NCI-H510A treated with DMSO at 0.1 percent for 48 hours (cell line): ENCODE measurements around the gene HEG1.
A peak's percentile ranks its signal among the peaks of the same experiment; 100 is the strongest.

ENCODE experiments used
- DNase-seq: peaks from one replicate; lab custom pipeline; 2025; lab: John Stamatoyannopoulos, UW

HEG1 gene

DNA sequence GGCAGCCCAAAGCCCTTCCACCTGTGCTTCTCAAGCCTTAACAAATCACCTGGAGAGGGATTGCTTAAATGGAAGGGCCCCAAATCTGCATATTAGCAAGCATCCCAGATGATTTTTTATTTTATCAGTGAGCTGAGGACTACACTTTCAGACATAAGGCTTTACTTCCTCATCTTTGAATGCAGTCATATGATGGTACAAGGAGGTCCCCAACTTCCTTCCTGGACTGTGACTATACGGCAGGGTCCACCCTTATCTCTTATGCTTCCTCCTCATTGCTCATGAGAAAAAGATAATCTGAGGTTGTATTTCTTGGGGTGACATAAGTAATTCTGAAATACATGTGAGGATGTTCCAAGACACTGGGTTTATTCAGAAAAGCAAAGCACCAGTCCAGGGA lies 13.7 kb upstream of the HEG1 start:
- no peak for DNase-seq

DNA sequence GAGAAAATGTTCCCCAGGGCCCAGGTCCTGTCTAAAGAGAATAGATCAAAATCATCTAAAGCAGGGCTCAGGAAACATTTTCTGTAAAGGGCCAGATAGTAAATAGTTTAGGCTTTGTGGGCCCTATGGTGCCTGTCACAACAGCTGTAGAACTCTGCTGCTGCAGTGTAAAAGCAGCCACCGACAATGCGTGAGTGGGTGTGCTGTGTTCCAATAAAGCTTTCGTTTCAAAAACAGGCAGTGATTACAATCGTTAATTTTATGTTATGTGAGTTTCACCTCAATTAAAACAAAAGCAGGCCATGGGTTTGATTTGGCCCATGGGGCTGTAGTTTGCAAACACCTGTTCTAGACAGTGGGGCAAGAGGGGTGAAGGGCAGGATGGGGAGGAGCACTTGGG lies 12.5 kb upstream of the HEG1 start:
- no peak for DNase-seq

DNA sequence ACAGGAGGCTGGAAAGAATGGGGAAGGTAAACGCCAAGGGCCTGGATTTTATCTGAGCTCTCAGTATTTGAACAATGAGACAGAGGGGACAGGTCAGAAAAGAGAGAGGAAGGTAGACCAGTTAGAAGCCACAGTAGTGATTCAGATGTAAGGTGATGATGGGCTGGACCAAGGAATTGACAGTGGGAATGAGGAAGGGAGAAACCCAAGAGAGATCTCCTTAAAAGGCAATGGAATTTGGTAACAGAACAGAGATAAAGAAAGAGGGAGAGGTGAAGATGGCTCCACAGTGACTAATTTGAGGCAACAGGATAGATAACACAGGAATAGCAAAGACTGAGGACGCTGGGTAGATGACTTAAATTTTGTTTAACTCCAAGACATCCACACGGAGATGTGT lies 11.4 kb upstream of the HEG1 start:
- no peak for DNase-seq

DNA sequence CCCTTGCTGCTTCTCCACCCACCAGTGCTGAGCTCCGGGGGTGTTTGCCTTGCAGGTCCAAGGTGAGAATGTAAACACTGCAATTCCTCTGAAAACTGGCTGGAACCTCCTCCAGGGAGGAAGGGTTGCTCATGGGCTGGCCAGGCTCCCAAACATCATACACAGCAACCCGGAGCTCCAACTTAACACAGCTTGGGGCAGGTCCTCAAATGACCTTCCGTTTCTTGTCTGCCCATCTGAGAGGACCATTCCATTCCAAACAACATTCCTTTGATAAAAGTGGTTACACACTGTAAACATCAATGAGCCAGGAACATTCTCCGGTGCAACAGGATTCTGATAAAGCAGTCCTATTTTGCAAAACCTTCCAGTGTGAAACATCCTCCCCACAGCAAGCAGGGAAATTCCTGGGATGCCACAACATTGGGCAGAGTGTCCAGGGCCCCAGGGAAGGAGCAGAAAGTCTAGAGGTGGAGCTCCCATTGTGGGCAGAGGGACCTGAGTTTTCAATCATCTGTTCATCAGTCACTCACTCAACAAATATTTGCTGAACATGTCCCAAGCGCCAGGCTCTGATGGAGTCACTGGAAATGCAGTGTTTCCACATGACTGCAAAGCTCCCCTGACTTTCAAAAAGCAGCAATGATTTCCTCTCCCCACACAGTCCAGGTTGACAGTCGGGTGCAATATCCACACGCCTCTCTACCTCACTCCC lies 7.3 kb upstream of the HEG1 start:
- DNase-seq: no peak

DNA sequence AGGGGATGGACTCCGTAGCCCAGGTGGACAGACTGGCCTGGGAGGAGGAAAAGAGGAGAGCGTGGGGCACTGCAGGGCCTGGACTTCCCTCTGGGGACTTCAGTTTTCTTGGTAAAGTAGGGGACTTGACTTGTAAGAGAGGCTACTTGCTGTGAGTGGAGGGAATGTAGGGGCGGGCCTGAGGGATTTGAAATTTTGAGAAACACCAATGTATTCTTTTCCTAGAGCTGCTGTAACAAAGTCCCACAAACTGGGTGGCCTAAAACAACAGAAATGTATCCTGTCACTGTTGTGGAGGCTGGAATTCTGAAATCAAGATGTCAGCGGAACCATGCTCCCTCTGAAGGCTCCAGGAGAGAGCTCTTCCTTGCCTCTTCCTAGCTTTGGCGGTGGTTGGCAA lies 5.8 kb upstream of the HEG1 start:
- DNase-seq: no peak

DNA sequence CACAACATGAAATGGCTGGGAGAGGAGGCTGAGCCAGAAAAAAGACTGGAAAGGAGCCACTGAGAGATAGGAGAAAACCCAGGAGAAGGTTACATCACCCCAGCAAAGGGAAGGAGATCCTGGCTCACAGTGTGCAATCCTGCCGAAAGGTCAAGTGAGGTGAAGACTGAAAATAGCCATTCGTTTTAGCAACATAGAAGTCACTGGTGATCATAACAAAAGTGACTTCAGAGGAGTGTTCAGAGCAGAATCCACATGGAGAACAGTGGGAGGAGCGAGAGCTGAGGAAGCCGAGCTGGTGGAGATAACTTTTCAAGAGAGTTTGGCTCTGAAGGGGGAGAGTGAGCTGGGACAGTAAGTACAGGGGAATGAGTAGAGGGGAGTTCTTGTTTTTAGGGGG lies 5.4 kb upstream of the HEG1 start:
- DNase-seq: no peak

DNA sequence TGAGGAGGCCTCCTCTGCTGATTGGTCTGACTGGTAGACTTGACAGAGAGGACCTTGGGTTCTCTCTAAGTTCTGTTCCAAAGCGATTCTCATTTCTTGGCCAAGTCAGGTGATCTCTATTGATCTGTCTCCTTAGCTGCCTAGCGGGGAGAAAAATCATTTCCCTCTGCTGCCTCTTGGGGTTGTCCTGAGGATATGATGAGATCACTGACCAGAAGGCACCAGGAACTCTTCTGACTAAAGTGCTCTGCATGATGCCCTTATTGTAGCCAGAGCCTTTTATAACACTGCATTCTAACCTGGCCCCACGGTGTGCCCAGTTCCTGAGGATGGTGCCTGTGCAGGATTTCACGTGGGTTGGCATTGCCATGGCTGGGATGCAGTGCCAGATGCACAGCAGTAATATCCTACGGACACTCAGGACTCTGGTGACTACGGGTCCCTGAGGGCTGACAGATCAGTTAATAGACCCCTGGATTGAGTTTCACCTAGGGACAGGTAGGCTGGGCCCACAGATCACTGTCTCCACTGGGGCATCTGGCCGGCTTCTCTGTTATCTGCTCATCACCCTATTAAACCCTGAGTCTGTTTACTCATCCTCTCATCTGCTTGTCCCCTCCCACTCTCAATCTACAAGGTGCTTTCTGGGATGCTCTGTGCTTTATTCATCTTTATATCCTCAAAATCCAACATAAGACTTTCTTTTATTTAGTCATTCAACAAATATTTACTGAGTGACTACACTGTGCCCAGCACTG lies 3.9 kb upstream of the HEG1 start:
- DNase-seq: no peak

DNA sequence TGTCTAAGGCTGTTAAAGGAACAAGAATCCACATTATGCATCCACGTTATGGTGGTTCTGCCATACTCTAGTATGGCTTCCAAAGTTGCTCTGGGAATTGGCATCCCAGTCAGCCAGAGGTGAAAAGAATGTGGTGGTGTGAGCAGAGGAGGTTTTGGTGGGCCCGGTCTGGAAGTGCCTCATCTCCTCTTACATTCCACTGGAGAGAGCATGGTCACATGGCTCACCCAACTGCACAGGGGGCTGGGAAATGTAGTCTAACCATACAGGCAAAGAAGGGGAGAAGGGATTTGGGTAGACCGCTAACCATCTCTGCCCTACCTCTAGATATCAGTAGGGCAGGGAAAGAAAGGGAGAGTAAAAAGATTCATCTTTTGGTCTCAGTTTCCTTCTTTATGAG lies 3.2 kb upstream of the HEG1 start:
- DNase-seq: no peak

DNA sequence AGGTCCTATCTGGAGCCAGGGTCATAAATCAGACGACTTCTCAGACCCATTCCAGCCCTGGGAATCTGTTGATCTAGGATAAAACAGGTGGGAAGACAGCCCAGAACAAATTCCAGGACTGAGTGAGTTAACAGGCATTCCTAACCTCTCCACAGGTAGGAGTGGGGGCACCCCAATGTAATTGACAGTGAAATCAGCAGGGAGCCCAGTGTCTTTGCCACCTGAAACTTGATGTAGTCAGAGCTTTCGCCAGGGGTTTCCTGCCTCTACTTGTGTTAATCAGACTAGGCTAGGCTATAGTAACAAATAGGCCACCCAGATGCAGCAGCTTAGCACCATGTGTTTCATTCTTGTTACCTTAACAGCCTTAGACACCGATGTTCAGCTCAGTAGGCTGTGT lies 2.7 kb upstream of the HEG1 start:
- no peak for DNase-seq

DNA sequence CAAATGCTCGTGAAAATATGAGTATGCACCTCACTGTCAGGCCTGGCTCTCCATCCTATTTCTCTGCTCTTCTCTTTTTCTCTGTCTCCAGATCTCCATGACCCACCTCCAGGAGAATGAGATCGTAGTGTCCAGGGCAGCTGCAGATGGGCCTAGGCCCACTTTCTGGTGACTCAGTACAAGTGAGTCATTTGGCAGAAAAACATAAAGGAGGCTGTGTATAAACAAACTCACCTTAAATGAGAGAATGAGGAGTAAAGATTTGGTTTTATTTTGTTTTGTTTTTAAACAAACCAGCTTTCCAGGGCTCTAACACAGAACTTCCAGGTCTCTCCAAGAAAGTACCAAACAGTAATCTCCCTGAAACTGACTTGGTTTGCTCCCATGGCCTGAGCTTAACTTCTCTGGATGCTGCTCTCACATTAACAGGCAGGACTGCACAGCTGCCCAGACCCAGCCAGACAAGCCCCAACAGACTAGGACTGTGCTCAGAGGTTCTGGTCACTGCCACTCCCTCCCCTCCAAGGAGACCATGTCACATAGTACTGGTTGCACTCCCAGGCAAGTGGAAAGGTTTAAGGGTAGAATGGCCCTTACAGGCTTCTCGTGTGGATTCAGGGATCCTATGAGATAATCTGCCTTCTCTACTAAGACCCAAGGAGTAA lies 1.5 kb upstream of the HEG1 start:
- no peak for DNase-seq

DNA sequence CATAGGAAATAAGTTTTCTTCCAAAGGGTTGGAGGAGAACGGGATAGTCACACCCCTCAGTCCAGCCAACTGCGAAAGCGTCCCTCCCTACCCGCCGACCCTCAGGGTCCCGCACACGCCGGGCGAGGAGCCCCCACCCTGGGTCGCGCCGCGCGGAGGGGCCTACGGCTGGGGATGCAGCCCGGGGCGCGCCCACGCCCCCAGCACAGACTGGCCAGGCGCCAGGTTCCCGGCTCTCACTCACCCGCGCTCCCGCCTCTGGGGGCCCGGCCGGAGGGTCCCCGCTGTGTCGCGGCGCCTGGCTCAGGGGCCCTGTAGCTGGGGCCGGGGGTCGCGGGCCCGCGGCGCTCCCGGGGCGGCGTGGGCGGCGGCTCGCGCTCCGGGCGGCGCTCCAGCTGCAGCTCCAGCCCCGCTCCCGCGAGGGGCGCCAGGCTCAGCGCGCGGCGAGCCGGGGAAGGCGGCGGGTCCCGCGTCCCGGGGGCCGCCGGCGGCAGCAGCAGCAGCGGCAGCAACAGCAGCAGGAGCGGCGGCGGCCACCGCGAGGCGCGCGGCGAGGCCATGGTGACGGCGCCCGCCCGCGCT lies 375 bp downstream of the HEG1 start:
- DNase-seq: no peak

DNA sequence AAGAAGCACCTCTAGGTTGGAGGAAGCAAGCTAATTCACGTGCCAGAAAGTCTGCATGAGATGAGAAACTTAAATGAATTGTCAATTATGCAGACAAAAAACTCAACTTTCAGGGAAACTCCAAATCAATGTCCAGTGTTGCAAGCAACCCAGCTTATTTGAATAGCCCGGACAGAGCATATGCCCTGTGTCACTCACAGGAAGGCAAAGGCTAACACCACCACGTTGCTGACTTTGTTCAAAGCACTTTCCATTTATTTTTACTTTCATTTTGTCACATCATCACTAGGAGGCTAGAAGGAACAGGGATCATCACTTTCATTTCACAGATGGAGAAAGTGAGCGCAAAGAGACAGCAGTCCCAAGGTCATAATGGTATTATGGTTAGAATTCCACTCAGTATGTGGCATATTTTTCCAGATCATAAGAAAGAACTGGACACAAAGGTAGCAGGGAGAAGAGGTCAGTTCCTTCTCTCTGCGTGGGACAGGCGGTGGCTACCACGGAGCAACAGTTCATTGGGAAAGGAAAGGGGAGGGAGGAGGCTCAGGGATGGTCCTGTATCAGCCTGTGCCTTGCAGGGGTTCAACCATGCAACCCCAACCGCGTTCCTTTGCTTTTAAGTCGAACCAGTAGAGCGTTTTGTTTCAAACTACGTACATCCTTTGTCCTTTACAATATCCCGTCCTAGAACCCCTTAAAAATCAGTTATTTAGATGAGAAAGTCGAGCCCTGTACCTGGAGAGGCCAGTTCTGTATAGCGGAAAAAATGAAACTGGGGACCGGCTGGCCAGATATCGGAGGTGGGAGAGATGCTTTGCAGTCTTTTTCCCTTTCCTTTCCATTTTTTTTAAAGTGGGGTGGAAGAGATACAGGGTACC lies 1.1 kb downstream of the HEG1 start:
- DNase-seq: peak; percentile 8

DNA sequence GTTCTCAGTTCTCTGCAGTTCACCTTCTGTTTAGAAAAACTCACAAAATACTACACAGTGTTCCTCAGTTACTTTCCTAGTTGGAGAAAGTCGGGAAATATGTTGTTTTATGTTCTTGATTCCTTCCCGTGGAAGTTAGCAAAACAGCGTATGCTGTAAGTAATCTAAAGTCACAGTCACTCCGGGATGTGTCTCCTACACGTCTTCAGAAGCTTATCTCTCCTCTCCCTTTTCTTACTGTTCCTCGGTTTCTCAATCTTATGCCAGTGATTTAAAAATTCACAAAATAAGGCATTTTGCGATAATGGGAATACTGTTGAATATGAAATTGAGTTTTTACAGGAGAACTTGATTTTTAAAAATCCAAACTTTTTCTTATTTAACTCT lies 1.7 kb downstream of the HEG1 start:
- no peak for DNase-seq

DNA sequence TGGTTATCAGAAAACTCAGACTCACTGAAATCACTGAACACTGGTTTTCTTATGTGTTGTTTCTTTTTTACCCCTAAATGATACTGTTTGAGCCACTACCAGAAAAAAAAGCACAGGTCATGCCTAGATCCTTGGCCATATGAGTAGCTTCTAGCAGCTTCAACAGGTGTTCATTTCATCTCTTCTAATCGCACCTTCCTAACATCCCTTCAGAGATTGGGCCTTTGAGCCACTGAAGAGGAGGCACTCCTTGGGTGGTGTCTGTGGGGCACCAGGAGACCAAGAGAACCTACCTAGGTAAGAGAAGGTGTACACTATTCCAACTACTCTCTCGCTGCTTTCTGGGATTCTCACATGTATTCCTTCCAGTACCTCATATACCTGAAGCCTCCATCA lies 2.5 kb downstream of the HEG1 start:
- no peak for DNase-seq

DNA sequence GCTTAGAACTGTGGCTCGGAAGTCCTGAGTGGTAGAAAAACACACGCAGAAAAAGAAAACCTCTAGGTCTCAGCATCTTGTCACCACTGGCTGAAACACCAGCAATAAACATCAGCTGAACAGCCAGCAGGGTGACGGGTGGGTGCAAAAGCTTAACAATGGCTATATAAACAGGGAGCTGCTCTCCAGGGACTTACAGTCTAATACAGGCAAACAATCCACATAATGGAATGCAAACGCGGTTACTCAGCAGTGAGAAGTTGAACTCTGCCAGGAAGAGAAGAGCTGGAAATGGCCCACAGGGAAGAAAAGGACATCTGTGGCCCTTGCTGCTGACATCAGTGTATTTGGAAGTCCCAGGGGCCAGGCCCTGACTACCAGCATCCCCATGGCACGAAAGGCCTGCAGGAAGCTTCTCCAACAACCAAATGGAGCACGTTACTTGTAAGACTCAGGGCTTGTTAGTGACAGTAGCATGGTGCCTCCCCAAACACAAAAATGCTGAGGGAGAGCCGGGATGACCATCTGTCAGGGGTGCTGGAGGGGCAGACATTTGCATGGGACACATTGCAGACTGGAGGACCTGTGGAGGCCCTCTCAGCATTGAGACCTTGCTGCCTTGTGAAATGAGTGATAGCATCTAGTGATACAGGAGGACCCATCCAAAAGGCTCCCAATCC lies 3.0 kb downstream of the HEG1 start:
- DNase-seq: peak; percentile 12

DNA sequence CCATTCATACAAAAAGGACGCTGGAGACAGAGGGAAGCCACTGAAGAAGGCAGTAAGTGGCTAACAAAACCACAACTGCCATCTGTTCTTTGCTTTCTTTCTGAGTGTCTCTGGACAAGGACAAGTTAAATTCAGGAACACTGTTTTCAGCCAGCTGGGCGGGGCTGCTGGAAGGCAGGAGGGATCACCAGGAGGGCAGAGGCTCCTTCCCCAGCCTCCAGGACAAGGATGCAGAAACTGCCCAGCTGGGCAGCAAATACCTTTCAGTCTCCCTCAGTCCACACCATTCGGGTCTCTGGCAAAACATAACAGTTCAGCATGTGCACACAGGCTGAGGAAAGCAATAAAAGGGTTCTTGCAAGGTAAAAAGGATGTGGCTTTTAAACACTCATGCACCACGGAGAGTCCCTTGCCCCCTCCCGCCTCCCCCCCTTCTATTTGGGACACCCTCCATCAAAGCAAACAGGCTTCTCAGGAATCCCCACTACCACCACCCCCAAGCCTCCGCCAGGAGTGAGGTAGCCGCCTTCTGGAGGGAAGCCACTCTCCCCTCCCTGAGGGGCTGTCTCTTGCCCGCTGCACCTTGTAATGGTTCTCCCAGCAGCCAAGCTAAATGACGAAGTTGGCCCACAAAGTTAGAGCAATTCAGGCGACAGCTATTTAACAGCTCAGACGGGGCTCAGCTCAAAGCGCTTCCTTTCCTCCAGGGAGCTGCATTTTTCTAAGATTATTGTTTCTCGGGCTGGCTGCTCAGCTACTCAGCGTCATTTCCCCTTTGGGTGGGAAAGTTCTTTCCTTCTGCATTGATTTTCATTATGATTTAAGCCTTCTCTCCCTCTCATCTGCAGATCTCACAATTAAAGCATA lies 3.8 kb downstream of the HEG1 start:
- no peak for DNase-seq

DNA sequence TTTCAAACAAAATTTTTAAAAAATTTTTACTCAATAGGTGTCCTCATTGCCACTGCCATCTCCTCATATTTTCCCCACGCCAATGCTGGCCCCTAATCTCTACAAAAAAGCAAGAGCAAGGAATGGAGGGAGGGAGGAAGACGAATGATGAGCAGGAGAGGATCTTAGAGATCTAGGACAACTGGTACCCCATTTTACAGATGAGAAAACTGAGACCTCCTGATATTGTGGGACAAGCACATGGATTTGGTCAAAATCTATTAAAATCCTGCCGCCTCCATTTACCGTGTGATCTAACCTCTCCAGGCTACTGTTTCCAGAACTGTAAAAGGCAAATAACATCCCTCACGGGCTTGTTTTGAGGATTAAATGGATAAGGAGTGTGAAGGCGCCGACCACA lies 4.6 kb downstream of the HEG1 start:
- DNase-seq: no peak

DNA sequence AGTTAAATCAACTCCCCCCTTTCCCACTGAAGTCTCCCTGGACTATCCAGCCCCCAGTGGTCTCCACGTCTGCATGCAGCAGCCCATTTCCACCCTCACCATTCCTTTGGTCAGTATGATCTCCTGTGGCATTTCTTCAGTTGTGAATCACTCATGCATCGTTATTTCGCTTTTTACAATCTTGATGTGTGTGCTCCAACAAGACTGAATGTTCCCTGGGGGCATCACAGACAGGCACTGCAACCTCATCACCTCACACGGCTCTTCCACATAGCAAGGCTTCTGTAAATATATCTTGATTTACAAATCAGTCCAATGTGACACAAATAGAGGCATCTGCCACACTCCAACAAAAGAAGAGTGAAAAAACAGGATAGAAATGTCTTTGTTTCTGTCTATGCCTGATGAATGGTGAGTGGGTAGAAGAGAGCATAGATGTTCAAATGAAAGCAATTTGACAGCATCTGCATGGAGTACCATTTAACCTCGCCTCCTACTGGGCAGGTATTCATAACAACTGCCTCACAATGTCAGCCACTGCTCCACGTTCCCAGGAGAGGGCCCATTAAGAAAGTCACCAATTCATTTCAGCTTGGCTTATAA lies 5.2 kb downstream of the HEG1 start:
- no peak for DNase-seq

DNA sequence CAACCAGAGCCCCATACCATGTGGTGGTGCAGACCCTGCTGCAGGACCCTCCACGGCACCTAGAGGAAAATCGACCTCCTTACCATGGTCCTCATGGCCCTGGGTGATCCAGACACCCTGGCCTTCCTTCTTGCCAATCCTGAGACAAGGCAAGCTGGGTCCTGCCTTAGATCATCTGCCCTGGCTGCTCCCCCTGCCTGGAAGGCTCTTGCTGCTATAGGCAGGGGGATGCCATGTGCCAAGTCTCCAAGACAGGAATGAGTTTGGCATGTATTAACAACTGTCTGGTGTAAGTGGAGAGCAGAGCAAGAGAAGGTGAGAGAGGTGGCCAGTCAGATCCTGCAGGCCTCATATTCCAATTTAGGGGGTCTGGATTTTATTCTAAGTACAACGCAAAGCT lies 7.5 kb downstream of the HEG1 start:
- DNase-seq: no peak

DNA sequence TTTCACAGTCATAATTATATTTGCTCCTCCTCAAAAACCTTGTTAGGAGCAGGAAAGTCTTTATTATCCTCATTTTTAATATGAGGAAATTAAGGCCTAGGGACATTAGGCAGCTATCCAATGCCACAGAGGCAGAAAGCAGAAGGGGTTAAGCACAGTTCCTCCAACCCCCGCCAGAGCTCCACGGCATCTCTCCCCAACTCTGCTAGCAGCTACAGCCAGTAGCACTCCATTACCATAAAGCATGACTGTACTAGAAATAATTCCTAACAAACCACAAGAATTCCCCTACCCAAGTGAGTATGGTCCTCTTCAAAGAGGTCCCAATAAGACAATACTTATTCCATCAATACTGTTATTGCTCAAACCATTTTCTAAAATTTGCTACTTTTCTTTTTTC lies 9.8 kb downstream of the HEG1 start:
- no peak for DNase-seq
